ENCODE data around the gene RPA3.

The RPA3 gene

DNA sequence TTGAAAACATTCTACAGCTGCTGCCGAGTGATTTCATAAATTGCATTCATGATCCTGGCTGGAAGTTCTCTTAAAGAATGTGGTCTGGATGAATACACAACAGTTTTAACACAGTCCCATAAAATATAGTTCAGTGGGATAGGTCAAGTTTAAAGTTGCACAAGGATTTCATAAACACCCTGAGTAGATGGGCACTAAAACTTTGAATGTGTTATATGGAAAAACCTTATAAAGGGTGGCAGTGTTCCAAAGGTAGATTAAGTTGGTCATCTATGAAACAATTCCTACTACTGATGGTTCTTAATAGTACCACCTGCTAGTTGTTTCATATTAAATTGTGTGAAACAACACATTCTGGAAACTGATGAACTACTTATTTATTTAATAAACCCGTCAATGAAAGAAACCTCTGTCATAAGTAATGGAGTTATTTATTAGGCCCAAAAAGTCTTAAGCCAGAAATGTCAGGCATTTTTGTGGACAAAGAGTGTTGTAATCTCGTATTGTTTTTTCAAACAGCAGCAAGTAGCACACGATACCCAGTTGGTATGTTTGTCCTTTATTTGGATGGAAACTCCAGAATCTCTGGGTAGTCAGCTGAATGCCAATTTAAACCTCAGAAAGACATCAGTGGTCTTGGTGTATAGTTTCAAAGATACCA is 14.3 kb upstream of the RPA3 start:
- no peak overlapping the region for H2AFZ ChIP-seq (ENCODE audit: low read depth, low read length)
- no peaks in the 10 kb centered on the region for H3K36me3 ChIP-seq (replicated peaks; ENCODE audit: low read depth, low read length)
- H4K20me1 ChIP-seq (ENCODE audit: insufficient read depth, low read length) = no peaks in the 10 kb centered on the region
- TF ChIP-seq EZH2phosphoT487 (IDR thresholded peaks at IDR 0.05; ENCODE audit: low read depth) = no peak
- no peak overlapping the region for H3K27ac ChIP-seq (ENCODE audit: low read length)
- H3K4me3 ChIP-seq (ENCODE audit: low read length) = no peak overlapping the region
- H3K79me2 ChIP-seq (ENCODE audit: low read length) = no peaks in the 10 kb centered on the region
- H3K9me3 ChIP-seq (ENCODE audit: insufficient read depth, low read length) = no peaks in the 10 kb centered on the region
- no peaks in the 10 kb centered on the region for H3K27me3 ChIP-seq (ENCODE audit: low read depth, low read length)
- H3K4me2 ChIP-seq (ENCODE audit: low read length) = no peak overlapping the region
- no peaks in the 10 kb centered on the region for H3K4me1 ChIP-seq (ENCODE audit: low read length)
- no peak overlapping the region for H3K9ac ChIP-seq (ENCODE audit: low read length)

DNA sequence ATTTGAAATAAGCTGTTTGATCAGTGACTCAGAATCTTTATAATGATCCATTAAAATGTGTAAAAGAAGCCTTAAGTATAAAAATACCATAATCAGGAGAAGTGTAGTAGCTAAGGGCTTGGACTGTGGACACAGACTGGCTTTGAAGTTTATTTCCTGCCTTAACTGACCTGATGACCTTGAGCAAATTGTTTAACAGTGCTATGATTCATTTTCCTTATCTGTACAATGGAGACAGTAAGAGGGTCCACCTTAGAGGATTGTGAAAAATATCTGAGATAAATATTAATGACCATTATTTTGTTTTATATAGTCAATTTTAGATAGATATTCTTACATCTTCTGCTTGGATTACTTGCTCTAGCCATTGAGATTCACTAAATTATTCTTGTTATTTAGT is 13.3 kb upstream of the RPA3 start:
- H4K20me1 ChIP-seq (ENCODE audit: insufficient read depth, low read length) = no peaks in the 10 kb centered on the region
- H3K4me2 ChIP-seq (ENCODE audit: low read length) = no peak overlapping the region
- TF ChIP-seq, protein P1, sequence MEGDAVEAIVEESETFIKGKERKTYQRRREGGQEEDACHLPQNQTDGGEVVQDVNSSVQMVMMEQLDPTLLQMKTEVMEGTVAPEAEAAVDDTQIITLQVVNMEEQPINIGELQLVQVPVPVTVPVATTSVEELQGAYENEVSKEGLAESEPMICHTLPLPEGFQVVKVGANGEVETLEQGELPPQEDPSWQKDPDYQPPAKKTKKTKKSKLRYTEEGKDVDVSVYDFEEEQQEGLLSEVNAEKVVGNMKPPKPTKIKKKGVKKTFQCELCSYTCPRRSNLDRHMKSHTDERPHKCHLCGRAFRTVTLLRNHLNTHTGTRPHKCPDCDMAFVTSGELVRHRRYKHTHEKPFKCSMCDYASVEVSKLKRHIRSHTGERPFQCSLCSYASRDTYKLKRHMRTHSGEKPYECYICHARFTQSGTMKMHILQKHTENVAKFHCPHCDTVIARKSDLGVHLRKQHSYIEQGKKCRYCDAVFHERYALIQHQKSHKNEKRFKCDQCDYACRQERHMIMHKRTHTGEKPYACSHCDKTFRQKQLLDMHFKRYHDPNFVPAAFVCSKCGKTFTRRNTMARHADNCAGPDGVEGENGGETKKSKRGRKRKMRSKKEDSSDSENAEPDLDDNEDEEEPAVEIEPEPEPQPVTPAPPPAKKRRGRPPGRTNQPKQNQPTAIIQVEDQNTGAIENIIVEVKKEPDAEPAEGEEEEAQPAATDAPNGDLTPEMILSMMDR (IDR thresholded peaks at IDR 0.05; ENCODE audit: low read depth, low read length) = no peak
- no peak for TF ChIP-seq EZH2phosphoT487 (IDR thresholded peaks at IDR 0.05; ENCODE audit: low read depth)
- no peak overlapping the region for H2AFZ ChIP-seq (ENCODE audit: low read depth, low read length)
- H3K9ac ChIP-seq (ENCODE audit: low read length) = no peak overlapping the region
- H3K79me2 ChIP-seq (ENCODE audit: low read length) = no peaks in the 10 kb centered on the region
- no peaks in the 10 kb centered on the region for H3K36me3 ChIP-seq (replicated peaks; ENCODE audit: low read depth, low read length)
- no peaks in the 10 kb centered on the region for H3K27me3 ChIP-seq (ENCODE audit: low read depth, low read length)
- no peaks in the 10 kb centered on the region for H3K9me3 ChIP-seq (ENCODE audit: insufficient read depth, low read length)
- H3K4me3 ChIP-seq (ENCODE audit: low read length) = no peak overlapping the region
- H3K4me1 ChIP-seq (ENCODE audit: low read length) = no peaks in the 10 kb centered on the region
- no peak overlapping the region for H3K27ac ChIP-seq (ENCODE audit: low read length)

DNA sequence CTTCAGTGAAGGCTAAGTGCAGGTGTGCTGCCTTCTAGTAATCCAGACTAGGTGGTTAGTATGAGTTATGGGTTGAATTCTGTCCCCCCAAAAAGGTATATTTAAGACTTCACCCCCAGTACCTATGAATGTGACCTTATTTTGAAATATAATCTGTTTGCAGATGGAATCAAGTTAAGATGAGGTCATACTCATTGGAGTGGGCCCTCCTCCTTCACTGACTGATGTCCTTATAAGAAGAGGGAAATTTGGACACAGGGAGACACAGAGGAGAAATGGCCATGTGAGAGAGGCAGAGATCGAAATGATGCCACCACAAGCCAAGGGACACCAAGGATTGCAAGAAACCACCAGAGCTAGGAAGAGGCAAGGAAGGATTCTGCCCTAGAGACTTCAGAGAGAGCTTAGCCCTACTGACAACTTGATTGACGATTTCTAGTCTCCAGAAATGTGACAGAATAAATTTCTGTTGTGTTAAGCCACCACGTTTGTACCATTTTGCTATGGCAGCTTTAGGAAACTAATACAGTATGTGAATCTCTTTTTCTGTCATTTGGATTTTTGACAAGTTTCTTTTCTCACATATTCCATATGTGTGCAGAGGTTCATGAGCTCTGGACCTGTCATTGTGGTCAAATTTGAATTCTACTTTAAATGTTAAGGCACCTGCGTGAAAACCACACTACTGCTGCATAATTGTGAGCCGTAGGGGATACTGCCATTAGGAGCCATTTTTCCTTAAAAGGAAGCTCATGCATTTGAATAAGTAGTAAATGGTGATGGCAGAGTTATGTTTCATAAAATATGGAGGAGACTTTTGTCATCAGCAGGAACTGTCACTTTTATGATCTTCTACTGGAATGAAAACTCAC is 2.6 kb upstream of the RPA3 start:
- Histone ChIP-seq H3K4me1 (ENCODE audit: low read length) (peaks cover 32% of the 10 kb centered on the region), H3K4me3 (ENCODE audit: low read length) (no peak overlapping the region), H2AFZ (ENCODE audit: low read depth, low read length) (no peak overlapping the region), H3K9ac (ENCODE audit: low read length) (no peak overlapping the region), H3K27ac (ENCODE audit: low read length) (no peak overlapping the region), H4K20me1 (ENCODE audit: insufficient read depth, low read length) (no peaks in the 10 kb centered on the region), H3K9me3 (ENCODE audit: insufficient read depth, low read length) (no peaks in the 10 kb centered on the region), H3K36me3 (replicated peaks; ENCODE audit: low read depth, low read length) (no peaks in the 10 kb centered on the region), H3K79me2 (ENCODE audit: low read length) (no peaks in the 10 kb centered on the region), H3K27me3 (ENCODE audit: low read depth, low read length) (no peaks in the 10 kb centered on the region), H3K4me2 (ENCODE audit: low read length) (peak overlapping the region; percentile 11; the same call in 1 of the 2 replicates)
- no peak for TF ChIP-seq EZH2phosphoT487 (IDR thresholded peaks at IDR 0.05; ENCODE audit: low read depth)
- TF ChIP-seq, protein P1 (IDR thresholded peaks at IDR 0.05; ENCODE audit: low read depth, low read length) = no peak

DNA sequence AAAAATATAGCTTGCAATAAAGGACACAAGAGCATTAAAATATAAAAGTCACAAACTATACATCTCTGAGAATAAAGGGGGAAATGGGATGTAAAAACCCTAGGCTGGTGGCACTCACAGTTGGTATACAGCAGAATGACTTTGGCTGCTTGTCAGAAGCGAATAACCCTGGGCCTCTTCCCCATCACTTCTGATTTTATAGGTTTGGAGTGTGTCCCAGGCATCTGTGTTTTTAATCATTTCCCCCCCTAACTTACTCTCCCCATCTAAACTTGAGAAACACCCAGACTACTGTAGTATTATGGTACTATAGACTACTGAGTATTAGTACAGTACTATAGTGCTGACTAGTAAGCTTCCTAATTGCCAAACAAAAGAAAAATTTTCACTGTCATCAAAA is 1.8 kb upstream of the RPA3 start:
- Histone ChIP-seq H3K79me2 (ENCODE audit: low read length) (no peaks in the 10 kb centered on the region), H3K4me1 (ENCODE audit: low read length) (peaks cover 32% of the 10 kb centered on the region), H3K9me3 (ENCODE audit: insufficient read depth, low read length) (no peaks in the 10 kb centered on the region), H3K4me2 (ENCODE audit: low read length) (no peak overlapping the region), H3K36me3 (replicated peaks; ENCODE audit: low read depth, low read length) (no peaks in the 10 kb centered on the region), H3K27ac (ENCODE audit: low read length) (no peak overlapping the region), H3K4me3 (ENCODE audit: low read length) (no peak overlapping the region), H4K20me1 (ENCODE audit: insufficient read depth, low read length) (no peaks in the 10 kb centered on the region), H3K27me3 (ENCODE audit: low read depth, low read length) (no peaks in the 10 kb centered on the region), H3K9ac (ENCODE audit: low read length) (no peak overlapping the region), H2AFZ (ENCODE audit: low read depth, low read length) (no peak overlapping the region)
- TF ChIP-seq, protein P1 (IDR thresholded peaks at IDR 0.05; ENCODE audit: low read depth, low read length) = no peak
- no peak for TF ChIP-seq EZH2phosphoT487 (IDR thresholded peaks at IDR 0.05; ENCODE audit: low read depth)

Measured in OCI-LY3 (cell line).